Activated T-cell treated with anti-CD3 and anti-CD28 coated beads, Interleukin-2, amount 50 U/mL, for 72 hours (primary cell): Measurements from ENCODE around the gene NPFFR1. TPM values are rescaled to one million over a fixed set of nuclear protein-coding genes. Genes with fewer than 3 reads are reported as not detected.

Experiments
- ATAC-seq, 2 donors: fragments of 150-1000 bp; cut with Tn5 transposase; replicated peaks in 1 of 2; 2 replicates each; pipeline ENCODE4 v1.10.0; 2021; ENCODE audit warnings: moderate library complexity in 2 of 2, mild to moderate bottlenecking in 1 of 2
- DNase-seq, 2 donors: peaks; one replicate each; pipeline ENCODE4 v3.0.0; 2021 to 2022; ENCODE audit warnings: mixed read lengths in 1 of 2
- H3K27ac Mint-ChIP-seq: one replicate; pipeline ENCODE4 v1.8.0; 2022; ENCODE audit warnings: mild to moderate bottlenecking, moderate library complexity, mixed read lengths
- H3K27me3 Mint-ChIP-seq: one replicate; pipeline ENCODE4 v1.8.0; 2022; ENCODE audit warnings: low read depth, mixed read lengths
- H3K36me3 Mint-ChIP-seq, 2 donors: one replicate each; pipeline ENCODE4 v1.8.0; 2022; ENCODE audit warnings: mixed read lengths in 2 of 2, mild to moderate bottlenecking in 1 of 2; ENCODE audit not compliant: insufficient read depth in 2 of 2
- H3K4me1 Mint-ChIP-seq: one replicate; pipeline ENCODE4 v1.8.0; 2022; ENCODE audit warnings: low read depth, mixed read lengths
- H3K4me3 Mint-ChIP-seq, 2 donors: one replicate each; pipeline ENCODE4 v1.8.0; 2022; ENCODE audit warnings: mild to moderate bottlenecking in 2 of 2, mixed read lengths in 2 of 2, moderate library complexity in 2 of 2
- H3K9me3 Mint-ChIP-seq, 2 donors: one replicate each; pipeline ENCODE4 v1.8.0; 2022; ENCODE audit warnings: mixed read lengths in 2 of 2
- total RNA-seq, 2 donors: library from RNA; stranded (reverse); gene quantifications; one replicate each; pipeline ENCODE4 v1.2.3, GENCODE V29; 2022

NPFFR1 gene
- total RNA-seq, 2 donors from 2014 or later, result 0.02 TPM; not detected in 1

DNA sequence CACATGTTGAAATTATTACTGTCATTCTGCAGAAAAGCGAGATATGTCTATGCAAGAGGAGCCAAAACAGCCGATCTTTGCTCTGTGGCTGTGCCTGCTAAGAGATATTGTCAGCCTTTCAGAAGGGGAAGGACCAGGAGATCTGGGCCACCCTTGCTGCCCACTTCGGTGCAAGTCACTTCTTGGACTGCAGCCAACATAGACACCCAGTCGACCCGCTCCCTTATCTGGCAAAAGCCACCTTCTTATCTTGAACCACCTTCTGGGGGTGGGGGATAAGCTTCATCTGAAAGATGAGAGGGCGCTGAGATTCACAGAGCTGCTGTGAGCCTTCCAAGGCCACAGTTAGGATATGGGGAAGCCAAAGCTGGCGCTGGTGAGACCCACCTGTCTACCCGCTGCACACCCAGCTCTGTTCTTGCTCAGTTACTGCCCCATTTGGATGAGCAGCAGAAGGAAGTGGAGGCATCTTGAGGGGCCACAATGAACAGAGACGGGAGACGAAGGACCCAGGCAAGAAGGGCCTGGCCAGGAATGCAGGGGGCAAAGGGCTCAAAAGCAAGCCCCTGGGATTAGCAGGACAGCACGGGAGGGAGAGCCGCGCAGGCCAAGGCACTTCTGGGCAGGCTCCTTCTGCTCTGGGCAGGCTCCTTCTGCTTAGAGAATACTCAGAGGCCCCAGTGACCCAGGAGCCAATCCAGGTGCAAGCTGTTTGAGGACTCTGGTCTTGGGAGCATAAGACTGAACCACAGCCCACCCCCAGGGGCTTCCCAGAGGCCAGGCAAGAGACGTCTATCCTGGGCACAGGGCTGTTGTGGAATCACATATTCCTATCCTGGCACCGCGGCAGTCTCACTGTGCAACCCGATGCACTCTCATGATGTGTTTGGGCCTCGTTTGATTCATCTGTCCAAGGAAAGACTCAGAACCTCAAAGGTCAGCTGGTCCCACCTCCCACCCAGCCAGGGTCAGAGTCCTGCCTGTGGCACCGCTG is 38.4 kb upstream of the NPFFR1 start:
- DNase-seq (no peak), ATAC-seq (no peak)
- Mint-ChIP-seq H3K27ac (no peak overlapping the region), H3K4me3 (no peak overlapping the region), H3K9me3 (no peaks in the 10 kb centered on the region), H3K4me1 (peaks cover 13% of the 10 kb centered on the region), H3K36me3 (no peaks in the 10 kb centered on the region), H3K27me3 (no peaks in the 10 kb centered on the region)

DNA sequence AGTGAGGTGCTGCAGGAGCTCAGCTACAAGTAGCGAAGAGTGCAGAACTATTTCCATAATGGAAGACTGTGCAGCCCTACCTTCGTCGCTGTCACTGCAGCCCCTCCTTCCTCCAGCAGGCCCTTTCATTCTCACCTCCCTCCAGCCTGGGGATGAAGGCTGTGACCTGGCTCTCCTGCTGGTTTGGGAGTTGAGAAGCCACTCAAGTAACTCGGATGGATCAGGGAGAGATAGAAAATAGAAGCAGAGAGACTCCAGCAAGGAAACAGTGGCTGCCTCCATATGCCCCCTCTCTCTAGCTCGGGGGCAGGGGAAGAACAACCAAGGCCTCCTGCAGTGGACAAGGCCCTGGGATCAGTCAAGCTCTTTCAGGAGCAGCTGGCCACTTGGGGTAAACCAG is 37.4 kb upstream of the NPFFR1 start:
- H3K27me3 Mint-ChIP-seq, result no peaks in the 10 kb centered on the region
- ATAC-seq (no peak), DNase-seq (no peak)
- no peak overlapping the region for H3K27ac Mint-ChIP-seq
- H3K4me1 Mint-ChIP-seq, result peaks cover 13% of the 10 kb centered on the region
- no peaks in the 10 kb centered on the region for H3K36me3 Mint-ChIP-seq
- no peak overlapping the region for H3K4me3 Mint-ChIP-seq
- H3K9me3 Mint-ChIP-seq, result no peaks in the 10 kb centered on the region

GRCh38 chr10:70320751-70321150 is 36.9 kb upstream of the NPFFR1 start:
- ATAC-seq, result no peak
- no peak for DNase-seq
- Mint-ChIP-seq H3K4me1 (peaks cover 13% of the 10 kb centered on the region), H3K36me3 (no peaks in the 10 kb centered on the region), H3K4me3 (no peak overlapping the region), H3K27ac (no peak overlapping the region), H3K9me3 (no peaks in the 10 kb centered on the region), H3K27me3 (no peaks in the 10 kb centered on the region)

DNA sequence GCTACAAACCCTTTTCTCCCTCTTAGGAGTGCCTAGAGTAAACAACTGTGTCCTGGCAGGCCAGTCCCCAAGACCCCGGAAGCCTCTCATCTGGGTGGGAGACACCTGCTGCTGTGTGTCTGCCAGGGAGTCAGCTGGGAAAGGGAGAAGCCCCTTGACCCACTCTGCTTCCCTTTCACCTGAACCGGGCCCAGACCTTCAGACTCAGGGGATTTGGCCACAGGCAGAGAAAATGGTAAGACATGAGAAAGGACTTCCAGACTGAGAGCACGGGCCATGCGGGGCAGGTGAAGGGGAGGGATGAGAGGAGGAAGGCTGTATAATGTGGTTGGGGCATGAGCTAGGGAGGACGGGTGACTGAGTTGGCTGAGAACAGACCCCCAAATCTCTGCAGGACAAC is 36.0 kb upstream of the NPFFR1 start:
- no peaks in the 10 kb centered on the region for H3K9me3 Mint-ChIP-seq
- ATAC-seq, result no peak
- no peak overlapping the region for H3K27ac Mint-ChIP-seq

GRCh38 chr10:70319183-70319582 is 35.4 kb upstream of the NPFFR1 start:
- no peak for DNase-seq
- Mint-ChIP-seq H3K4me3 (no peak overlapping the region), H3K9me3 (peaks cover 0 to under 1% of the 10 kb centered on the region in 2 donors), H3K27me3 (no peaks in the 10 kb centered on the region), H3K4me1 (peaks cover 13% of the 10 kb centered on the region), H3K27ac (no peak overlapping the region), H3K36me3 (no peaks in the 10 kb centered on the region)
- no peak for ATAC-seq

More for the DNA sequence above, 36.0 kb upstream of the NPFFR1 start:
- Mint-ChIP-seq H3K4me1 (peaks cover 13% of the 10 kb centered on the region), H3K27me3 (no peaks in the 10 kb centered on the region), H3K36me3 (no peaks in the 10 kb centered on the region), H3K4me3 (no peak overlapping the region)
- DNase-seq, result no peak

- H3K9me3 Mint-ChIP-seq, result peaks cover 0 to 3% of the 10 kb centered on the region in 2 donors
- H3K27ac Mint-ChIP-seq, result no peak overlapping the region
- ATAC-seq (no peak), DNase-seq (no peak)
- no peaks in the 10 kb centered on the region for H3K36me3 Mint-ChIP-seq
- H3K27me3 Mint-ChIP-seq, result no peaks in the 10 kb centered on the region
- H3K4me3 Mint-ChIP-seq, result no peak overlapping the region
- H3K4me1 Mint-ChIP-seq, result peaks cover 4% of the 10 kb centered on the region
These were observed 34.1 kb upstream of the NPFFR1 start for GRCh38 chr10:70317943-70318318.

- DNase-seq (no peak), ATAC-seq (no peak)
- no peaks in the 10 kb centered on the region for H3K27me3 Mint-ChIP-seq
- H3K4me1 Mint-ChIP-seq, result no peaks in the 10 kb centered on the region
- no peak overlapping the region for H3K27ac Mint-ChIP-seq
- H3K4me3 Mint-ChIP-seq, result no peak overlapping the region
- peaks cover 0 to 3% of the 10 kb centered on the region in 2 donors for H3K9me3 Mint-ChIP-seq
- no peaks in the 10 kb centered on the region for H3K36me3 Mint-ChIP-seq
These were observed 33.6 kb upstream of the NPFFR1 start for GRCh38 chr10:70317272-70317942.

GRCh38 chr10:70315815-70316214 is 32.0 kb upstream of the NPFFR1 start:
- H3K27me3 Mint-ChIP-seq, result no peaks in the 10 kb centered on the region
- ATAC-seq (no peak), DNase-seq (no peak)
- H3K4me3 Mint-ChIP-seq, result no peak overlapping the region
- no peaks in the 10 kb centered on the region for H3K36me3 Mint-ChIP-seq
- no peak overlapping the region for H3K27ac Mint-ChIP-seq
- H3K9me3 Mint-ChIP-seq, result peaks cover 0 to 3% of the 10 kb centered on the region in 2 donors
- no peaks in the 10 kb centered on the region for H3K4me1 Mint-ChIP-seq

DNA sequence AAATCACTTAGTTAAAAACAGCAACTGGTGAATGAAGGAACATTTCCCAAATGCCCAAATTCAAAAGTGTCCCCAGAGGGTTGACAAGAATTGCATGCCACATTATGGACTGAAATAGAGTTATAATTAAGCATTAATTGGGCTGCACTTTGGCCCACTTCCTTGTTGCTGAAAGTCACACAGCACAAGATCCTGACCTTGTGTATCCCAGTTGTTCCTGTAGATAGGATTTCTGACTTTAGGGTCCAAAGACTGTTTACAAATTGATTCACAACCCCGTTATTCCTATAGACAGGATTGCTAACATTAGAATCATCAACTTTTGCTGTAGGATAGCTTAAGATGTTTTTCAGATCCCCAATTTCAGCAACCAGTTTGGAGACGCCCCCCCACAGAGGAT is 31.5 kb upstream of the NPFFR1 start:
- H3K9me3 Mint-ChIP-seq, result peaks cover 0 to 3% of the 10 kb centered on the region in 2 donors
- H3K36me3 Mint-ChIP-seq, result no peaks in the 10 kb centered on the region
- H3K27me3 Mint-ChIP-seq, result no peaks in the 10 kb centered on the region
- DNase-seq (no peak), ATAC-seq (no peak)
- H3K4me1 Mint-ChIP-seq, result no peaks in the 10 kb centered on the region
- H3K27ac Mint-ChIP-seq, result no peak overlapping the region
- H3K4me3 Mint-ChIP-seq, result no peak overlapping the region

DNA sequence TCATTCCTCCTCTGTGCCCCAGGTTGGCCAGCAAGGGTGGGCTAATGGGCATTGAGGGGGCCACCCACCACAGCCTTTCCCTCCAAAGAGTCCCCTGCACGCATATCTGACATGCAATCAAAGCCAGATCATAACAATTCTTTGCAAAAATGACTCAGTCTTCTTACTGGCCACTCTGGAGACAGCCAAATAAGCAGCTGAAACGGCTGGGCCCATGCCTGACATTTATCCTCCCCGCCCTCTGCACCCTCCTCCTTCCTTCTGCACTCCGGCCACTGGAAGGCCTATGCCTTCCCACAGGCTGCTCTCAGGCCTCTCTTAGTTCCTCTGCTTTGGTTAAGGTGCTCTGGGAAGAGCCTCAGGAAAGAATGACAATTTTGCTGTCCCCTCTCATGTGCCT is 29.2 kb upstream of the NPFFR1 start:
- H3K36me3 Mint-ChIP-seq, result no peaks in the 10 kb centered on the region
- no peaks in the 10 kb centered on the region for H3K4me1 Mint-ChIP-seq
- H3K9me3 Mint-ChIP-seq, result peaks cover 0 to 3% of the 10 kb centered on the region in 2 donors
- H3K27ac Mint-ChIP-seq, result no peak overlapping the region
- no peak overlapping the region for H3K4me3 Mint-ChIP-seq
- ATAC-seq (no peak), DNase-seq (no peak)
- no peaks in the 10 kb centered on the region for H3K27me3 Mint-ChIP-seq

DNA sequence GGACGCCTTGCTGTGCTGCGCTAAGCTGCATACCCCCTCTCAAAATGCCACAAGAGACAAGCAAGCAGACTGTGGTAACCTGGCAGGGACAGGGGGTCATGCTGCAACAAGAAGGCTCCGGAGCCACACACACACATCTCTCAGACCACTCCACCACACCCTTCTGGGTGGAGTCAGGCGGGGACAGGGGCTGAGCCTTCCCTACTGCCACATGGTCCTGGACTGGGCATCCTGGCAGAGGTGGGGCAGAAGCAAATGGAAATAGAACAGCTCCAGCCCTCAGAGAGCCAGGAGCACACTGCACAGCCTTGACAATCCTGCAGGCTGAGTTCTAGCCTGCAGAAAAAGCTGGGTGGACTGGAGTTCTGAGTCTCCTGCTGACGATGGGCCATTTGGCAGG is 28.4 kb upstream of the NPFFR1 start:
- Mint-ChIP-seq H3K4me3 (no peak overlapping the region), H3K27ac (no peak overlapping the region), H3K9me3 (peaks cover 0 to 3% of the 10 kb centered on the region in 2 donors)

GRCh38 chr10:70311698-70312097 is 27.9 kb upstream of the NPFFR1 start:
- Mint-ChIP-seq H3K9me3 (peaks cover 0 to 3% of the 10 kb centered on the region in 2 donors), H3K4me3 (no peak overlapping the region), H3K4me1 (no peaks in the 10 kb centered on the region), H3K36me3 (no peaks in the 10 kb centered on the region), H3K27me3 (no peaks in the 10 kb centered on the region), H3K27ac (no peak overlapping the region)
- no peak for ATAC-seq
- DNase-seq, result no peak

More for the DNA sequence above, 28.4 kb upstream of the NPFFR1 start:
- ATAC-seq (no peak), DNase-seq (no peak)
- Mint-ChIP-seq H3K36me3 (no peaks in the 10 kb centered on the region), H3K27me3 (no peaks in the 10 kb centered on the region), H3K4me1 (no peaks in the 10 kb centered on the region)

GRCh38 chr10:70309661-70310060 is 25.9 kb upstream of the NPFFR1 start:
- H3K4me3 Mint-ChIP-seq, result no peak overlapping the region
- H3K27me3 Mint-ChIP-seq, result no peaks in the 10 kb centered on the region
- ATAC-seq (no peak), DNase-seq (no peak)
- no peaks in the 10 kb centered on the region for H3K36me3 Mint-ChIP-seq
- H3K9me3 Mint-ChIP-seq, result peaks cover 0 to 3% of the 10 kb centered on the region in 2 donors
- no peak overlapping the region for H3K27ac Mint-ChIP-seq
- H3K4me1 Mint-ChIP-seq, result no peaks in the 10 kb centered on the region
